A673 (cell line): ENCODE measurements around the gene LRRC47.

ENCODE experiments used
- EZH2 ChIP-seq: fragments of 200-600 bp; sonication (generic); IDR thresholded peaks from 2 replicates; pipeline ENCODE4 v1.6.1; 2017; ENCODE audit warnings: borderline replicate concordance, low read depth, mild to moderate bottlenecking, mixed read lengths, antibody characterized with exemption, low read length; ENCODE audit not compliant: poor library complexity, severe bottlenecking
- TF ChIP-seq, protein P1 (sequence below): fragments of 300-800, 200-600 bp; sonication (generic); conservative IDR thresholded peaks from 2 replicates; pipeline ENCODE4 v1.5.1; 2017; ENCODE audit warnings: low read depth, mild to moderate bottlenecking, antibody characterized with exemption, low read length, moderate library complexity, mixed read lengths

GRCh38 chr1:3761296-3762010 lies 34.8 kb downstream of the LRRC47 start:
- TF ChIP-seq, protein P1, sequence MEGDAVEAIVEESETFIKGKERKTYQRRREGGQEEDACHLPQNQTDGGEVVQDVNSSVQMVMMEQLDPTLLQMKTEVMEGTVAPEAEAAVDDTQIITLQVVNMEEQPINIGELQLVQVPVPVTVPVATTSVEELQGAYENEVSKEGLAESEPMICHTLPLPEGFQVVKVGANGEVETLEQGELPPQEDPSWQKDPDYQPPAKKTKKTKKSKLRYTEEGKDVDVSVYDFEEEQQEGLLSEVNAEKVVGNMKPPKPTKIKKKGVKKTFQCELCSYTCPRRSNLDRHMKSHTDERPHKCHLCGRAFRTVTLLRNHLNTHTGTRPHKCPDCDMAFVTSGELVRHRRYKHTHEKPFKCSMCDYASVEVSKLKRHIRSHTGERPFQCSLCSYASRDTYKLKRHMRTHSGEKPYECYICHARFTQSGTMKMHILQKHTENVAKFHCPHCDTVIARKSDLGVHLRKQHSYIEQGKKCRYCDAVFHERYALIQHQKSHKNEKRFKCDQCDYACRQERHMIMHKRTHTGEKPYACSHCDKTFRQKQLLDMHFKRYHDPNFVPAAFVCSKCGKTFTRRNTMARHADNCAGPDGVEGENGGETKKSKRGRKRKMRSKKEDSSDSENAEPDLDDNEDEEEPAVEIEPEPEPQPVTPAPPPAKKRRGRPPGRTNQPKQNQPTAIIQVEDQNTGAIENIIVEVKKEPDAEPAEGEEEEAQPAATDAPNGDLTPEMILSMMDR, result no peak
- TF ChIP-seq EZH2, result no peak
